ENCODE data around the gene FAM170B. TPM values are rescaled to one million over a fixed set of nuclear protein-coding genes. Genes with fewer than 3 reads are reported as not detected.

The FAM170B gene
- total RNA-seq, 1 donor from 2014 or later: not detected

GRCh38 chr10:49149881-49150280 lies 16.1 kb upstream of the FAM170B start:
- no peak for TF ChIP-seq CTCF (IDR thresholded peaks at IDR 0.05; ENCODE audit: partially characterized antibody, unreplicated experiment)
- H3K9me3 Mint-ChIP-seq (ENCODE audit: unreplicated experiment): peaks cover 5% of the 10 kb centered on the region
- peaks cover 2% of the 10 kb centered on the region for H3K27me3 Mint-ChIP-seq (ENCODE audit: unreplicated experiment)
- H3K4me3 Mint-ChIP-seq (ENCODE audit: unreplicated experiment): no peak overlapping the region
- peaks cover 12% of the 10 kb centered on the region for H3K4me1 Mint-ChIP-seq (ENCODE audit: low read depth, unreplicated experiment)
- peaks cover 11% of the 10 kb centered on the region for H3K36me3 Mint-ChIP-seq (ENCODE audit: unreplicated experiment)
- no peak for DNase-seq
- no peak overlapping the region for H3K27ac Mint-ChIP-seq (ENCODE audit: unreplicated experiment)

GRCh38 chr10:49144058-49144720 lies 10.4 kb upstream of the FAM170B start:
- H3K9me3 Mint-ChIP-seq (ENCODE audit: unreplicated experiment): peaks cover 7% of the 10 kb centered on the region
- peak overlapping the region; percentile 3 for H3K27ac Mint-ChIP-seq (ENCODE audit: unreplicated experiment)
- TF ChIP-seq CTCF (IDR thresholded peaks at IDR 0.05; ENCODE audit: partially characterized antibody, unreplicated experiment): no peak
- DNase-seq: no peak
- no peak overlapping the region for H3K4me3 Mint-ChIP-seq (ENCODE audit: unreplicated experiment)
- peaks cover 5% of the 10 kb centered on the region for H3K27me3 Mint-ChIP-seq (ENCODE audit: unreplicated experiment)
- H3K4me1 Mint-ChIP-seq (ENCODE audit: low read depth, unreplicated experiment): peaks cover 24% of the 10 kb centered on the region
- peaks cover 11% of the 10 kb centered on the region for H3K36me3 Mint-ChIP-seq (ENCODE audit: unreplicated experiment)

GRCh38 chr10:49143249-49143648 lies 9.4 kb upstream of the FAM170B start:
- no peak overlapping the region for H3K4me3 Mint-ChIP-seq (ENCODE audit: unreplicated experiment)
- H3K27ac Mint-ChIP-seq (ENCODE audit: unreplicated experiment): no peak overlapping the region
- DNase-seq: no peak
- peaks cover 6% of the 10 kb centered on the region for H3K9me3 Mint-ChIP-seq (ENCODE audit: unreplicated experiment)
- peaks cover 24% of the 10 kb centered on the region for H3K4me1 Mint-ChIP-seq (ENCODE audit: low read depth, unreplicated experiment)
- H3K27me3 Mint-ChIP-seq (ENCODE audit: unreplicated experiment): peaks cover 5% of the 10 kb centered on the region
- H3K36me3 Mint-ChIP-seq (ENCODE audit: unreplicated experiment): peaks cover 11% of the 10 kb centered on the region
- TF ChIP-seq CTCF (IDR thresholded peaks at IDR 0.05; ENCODE audit: partially characterized antibody, unreplicated experiment): no peak

GRCh38 chr10:49141541-49142332 lies 7.9 kb upstream of the FAM170B start:
- Mint-ChIP-seq H3K27ac (ENCODE audit: unreplicated experiment) (no peak overlapping the region), H3K4me1 (ENCODE audit: low read depth, unreplicated experiment) (peaks cover 24% of the 10 kb centered on the region), H3K27me3 (ENCODE audit: unreplicated experiment) (peaks cover 5% of the 10 kb centered on the region), H3K4me3 (ENCODE audit: unreplicated experiment) (no peak overlapping the region), H3K9me3 (ENCODE audit: unreplicated experiment) (peaks cover 4% of the 10 kb centered on the region), H3K36me3 (ENCODE audit: unreplicated experiment) (peaks cover 11% of the 10 kb centered on the region)
- DNase-seq: no peak
- TF ChIP-seq CTCF (IDR thresholded peaks at IDR 0.05; ENCODE audit: partially characterized antibody, unreplicated experiment): no peak
